Measurements from ENCODE around the gene ERBB2. TPM values are rescaled to one million over a fixed set of nuclear protein-coding genes. Genes with fewer than 3 reads are reported as not detected.

The ERBB2 gene
- total and polyA plus RNA-seq, 2 experiments from 2014 or later, result 30.3 to 55.4 TPM

GRCh38 chr17:39772415-39772814 lies 72.6 kb downstream of the ERBB2 start:
- Histone ChIP-seq H3K4me3 (no peak overlapping the region), H3F3A (ENCODE audit: insufficient read depth) (no peaks in the 10 kb centered on the region), H3K79me2 (ENCODE audit: insufficient read depth) (no peaks in the 10 kb centered on the region), H3K9ac (no peak overlapping the region), H4K20me1 (ENCODE audit: insufficient read depth) (no peaks in the 10 kb centered on the region), H3K27ac (no peak overlapping the region), H3K27me3 (replicated peaks; ENCODE audit: insufficient read depth) (peaks cover 67% of the 10 kb centered on the region), H2AFZ (no peak overlapping the region), H3K4me1 (ENCODE audit: insufficient read depth) (no peaks in the 10 kb centered on the region), H3K4me2 (ENCODE audit: unreplicated experiment) (no peak overlapping the region), H3K36me3 (ENCODE audit: low read depth) (no peaks in the 10 kb centered on the region), H3K9me2 (ENCODE audit: insufficient read depth) (no peaks in the 10 kb centered on the region), H3K9me3 (ENCODE audit: low read depth) (no peaks in the 10 kb centered on the region)
- in situ Hi-C loops (cut with MboI), result no loop called here
- no peak for TF ChIP-seq EZH2phosphoT487 (IDR thresholded peaks at IDR 0.05; ENCODE audit: insufficient read depth, low read depth)
- TF ChIP-seq EZH2 (IDR thresholded peaks at IDR 0.05; ENCODE audit: insufficient read depth, poor library complexity, severe bottlenecking), result no peak
- DNase-seq, result no peak

- Histone ChIP-seq H3K79me2 (ENCODE audit: insufficient read depth) (no peaks in the 10 kb centered on the region), H3K27me3 (replicated peaks; ENCODE audit: insufficient read depth) (peaks cover 75% of the 10 kb centered on the region), H3K36me3 (ENCODE audit: low read depth) (no peaks in the 10 kb centered on the region), H3K4me1 (ENCODE audit: insufficient read depth) (no peaks in the 10 kb centered on the region), H3K9me3 (ENCODE audit: low read depth) (no peaks in the 10 kb centered on the region), H3K4me3 (no peak overlapping the region), H3K9me2 (ENCODE audit: insufficient read depth) (no peaks in the 10 kb centered on the region), H3F3A (ENCODE audit: insufficient read depth) (no peaks in the 10 kb centered on the region), H4K20me1 (ENCODE audit: insufficient read depth) (no peaks in the 10 kb centered on the region), H3K4me2 (ENCODE audit: unreplicated experiment) (no peak overlapping the region), H3K27ac (no peak overlapping the region), H3K9ac (no peak overlapping the region), H2AFZ (no peak overlapping the region)
- 61% methylated on average over 7 of the region's 7 CpGs for WGBS, 2 experiments (ENCODE audit: low coverage in 1 of 2, low lambda C conversion rate in 2 of 2, missing lambda C conversion rate in 2 of 2)
- in situ Hi-C loops (cut with MboI), result no loop called here
- no peak for DNase-seq
- TF ChIP-seq EZH2phosphoT487 (IDR thresholded peaks at IDR 0.05; ENCODE audit: insufficient read depth, low read depth) (no peak), EZH2 (IDR thresholded peaks at IDR 0.05; ENCODE audit: insufficient read depth, poor library complexity, severe bottlenecking) (no peak)
Observed at GRCh38 chr17:39772987-39773934, 73.4 kb downstream of the ERBB2 start.

- Histone ChIP-seq H3K4me2 (ENCODE audit: unreplicated experiment) (no peak overlapping the region), H3K4me1 (ENCODE audit: insufficient read depth) (no peaks in the 10 kb centered on the region), H3K4me3 (no peak overlapping the region), H3K27me3 (replicated peaks; ENCODE audit: insufficient read depth) (peaks cover 74% of the 10 kb centered on the region), H3K36me3 (ENCODE audit: low read depth) (no peaks in the 10 kb centered on the region), H3K9me3 (ENCODE audit: low read depth) (no peaks in the 10 kb centered on the region), H2AFZ (no peak overlapping the region), H3K79me2 (ENCODE audit: insufficient read depth) (no peaks in the 10 kb centered on the region), H3F3A (ENCODE audit: insufficient read depth) (no peaks in the 10 kb centered on the region), H3K27ac (no peak overlapping the region), H3K9ac (no peak overlapping the region), H4K20me1 (ENCODE audit: insufficient read depth) (no peaks in the 10 kb centered on the region), H3K9me2 (ENCODE audit: insufficient read depth) (no peaks in the 10 kb centered on the region)
- TF ChIP-seq EZH2phosphoT487 (IDR thresholded peaks at IDR 0.05; ENCODE audit: insufficient read depth, low read depth) (no peak), EZH2 (IDR thresholded peaks at IDR 0.05; ENCODE audit: insufficient read depth, poor library complexity, severe bottlenecking) (no peak)
- DNase-seq, result no peak
- 58 to 63% methylated on average over 4 of the region's 4 CpGs for WGBS, 2 experiments (ENCODE audit: low coverage in 1 of 2, low lambda C conversion rate in 2 of 2, missing lambda C conversion rate in 2 of 2)
- in situ Hi-C loops (cut with MboI), result no loop called here
Observed at GRCh38 chr17:39774047-39774446, 74.2 kb downstream of the ERBB2 start.

- Histone ChIP-seq H3K27ac (no peak overlapping the region), H3K9ac (no peak overlapping the region), H3K36me3 (ENCODE audit: low read depth) (no peaks in the 10 kb centered on the region), H3K79me2 (ENCODE audit: insufficient read depth) (no peaks in the 10 kb centered on the region), H3K4me1 (ENCODE audit: insufficient read depth) (no peaks in the 10 kb centered on the region), H3K4me2 (ENCODE audit: unreplicated experiment) (no peak overlapping the region), H3K9me2 (ENCODE audit: insufficient read depth) (no peaks in the 10 kb centered on the region), H3F3A (ENCODE audit: insufficient read depth) (no peaks in the 10 kb centered on the region), H3K27me3 (replicated peaks; ENCODE audit: insufficient read depth) (peaks cover 74% of the 10 kb centered on the region), H4K20me1 (ENCODE audit: insufficient read depth) (no peaks in the 10 kb centered on the region), H3K9me3 (ENCODE audit: low read depth) (no peaks in the 10 kb centered on the region), H3K4me3 (no peak overlapping the region), H2AFZ (no peak overlapping the region)
- in situ Hi-C loops (cut with MboI), result no loop called here
- 38 to 59% methylated on average over 2 of the region's 2 CpGs for WGBS, 2 experiments (ENCODE audit: low coverage in 1 of 2, low lambda C conversion rate in 2 of 2, missing lambda C conversion rate in 2 of 2)
- TF ChIP-seq EZH2phosphoT487 (IDR thresholded peaks at IDR 0.05; ENCODE audit: insufficient read depth, low read depth) (no peak), EZH2 (IDR thresholded peaks at IDR 0.05; ENCODE audit: insufficient read depth, poor library complexity, severe bottlenecking) (no peak)
- no peak for DNase-seq
Observed at GRCh38 chr17:39775031-39775430, 75.2 kb downstream of the ERBB2 start.

All from GM23248 (cell line).